Suprapubic skin (tissue), 4 donors: ENCODE data around the gene MYZAP.

Experiments used
- CTCF ChIP-seq, 2 donors: fragments of 200-600 bp in 1 of 2; fragments of 450-650 bp in 1 of 2; sonication (generic) in 1 of 2; IDR thresholded peaks; one replicate each; pipeline ENCODE4 v1.5.1; 2016 to 2019; ENCODE audit warnings: antibody characterized with exemption in 2 of 2, mild to moderate bottlenecking in 1 of 2, moderate library complexity in 1 of 2
- POLR2A ChIP-seq, 2 donors: fragments of 450-650 bp; IDR thresholded peaks; one replicate each; pipeline ENCODE4 v1.6.1; 2017; ENCODE audit warnings: antibody characterized with exemption in 2 of 2, mild to moderate bottlenecking in 2 of 2, moderate library complexity in 2 of 2
- POLR2AphosphoS5 ChIP-seq, 3 donors: sonication (generic); formaldehyde crosslinking; IDR thresholded peaks; one replicate each; pipeline ENCODE4 v1.6.1; 2017; ENCODE audit warnings: antibody characterized with exemption in 3 of 3

- no peak for TF ChIP-seq CTCF (IDR thresholded peaks at IDR 0.05)
- TF ChIP-seq POLR2A (IDR thresholded peaks at IDR 0.05) = no peak
- TF ChIP-seq POLR2AphosphoS5 (IDR thresholded peaks at IDR 0.05) = no peak
These were observed 15.1 kb downstream of the MYZAP start for GRCh38 chr15:57606816-57607215.
